EH (cell line): ENCODE measurements around the gene LENG1.
"Not testable (repeated sequence)": the region's sequence is repeated elsewhere in the genome, so short reads cannot be mapped to it uniquely, and the experiment has no call there.

Experiments used
- DNase-seq: peaks from one replicate; pipeline ENCODE4 v3.0.0-alpha.2; 2015; ENCODE audit warnings: low read depth

Gene LENG1

DNA sequence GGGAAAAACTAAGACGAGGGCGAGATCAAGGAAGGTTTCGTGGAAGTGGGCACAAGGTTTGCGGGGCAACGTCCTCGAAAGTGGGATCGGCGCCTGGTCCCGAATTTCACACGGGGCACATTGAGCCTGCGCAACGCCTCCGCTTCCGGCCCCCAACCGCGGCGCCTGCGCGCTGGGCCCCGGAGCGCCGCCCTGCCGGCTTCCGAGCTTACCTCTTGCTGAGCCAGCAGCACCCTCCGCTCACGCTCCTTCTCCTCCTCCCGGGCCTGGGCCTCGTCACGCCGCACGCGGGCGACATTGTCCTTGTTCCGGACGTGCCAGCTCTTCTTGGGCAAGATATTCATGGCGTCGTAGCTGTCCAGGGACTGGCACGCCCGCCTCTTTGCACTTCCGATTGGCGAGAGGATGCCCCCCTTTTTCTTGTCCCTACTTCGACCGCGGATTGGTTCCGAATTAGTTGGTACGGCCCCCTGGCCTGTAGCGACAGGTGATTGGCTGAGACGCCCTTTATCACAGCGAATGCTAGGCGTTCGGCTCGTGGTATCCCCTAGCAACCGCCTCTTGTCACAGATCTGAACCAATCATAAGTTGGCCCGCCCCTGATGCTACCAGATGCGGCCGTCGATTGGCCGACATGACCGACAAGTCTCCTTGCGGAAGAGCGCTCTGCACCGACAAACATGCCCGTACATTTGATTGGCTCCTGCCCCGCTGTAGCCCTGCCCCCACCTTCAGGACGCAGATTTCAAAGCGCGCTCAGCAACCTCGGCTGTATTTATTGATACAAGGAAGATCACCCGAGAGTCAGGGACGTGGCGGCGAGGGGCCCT is at the start of gene LENG1:
TSS of gene LENG1 (minus strand) at position 370 of the 830 bp plus-strand sequence. CDS start at position 344, 26 bp downstream.
- DNase-seq: peak; percentile 100

- no peak for DNase-seq
Measured at GRCh38 chr19:54208784-54209057, 49.2 kb upstream of the LENG1 start.

GRCh38 chr19:54207983-54208783 is 48.7 kb upstream of the LENG1 start:
- peak; percentile 58 for DNase-seq

DNA sequence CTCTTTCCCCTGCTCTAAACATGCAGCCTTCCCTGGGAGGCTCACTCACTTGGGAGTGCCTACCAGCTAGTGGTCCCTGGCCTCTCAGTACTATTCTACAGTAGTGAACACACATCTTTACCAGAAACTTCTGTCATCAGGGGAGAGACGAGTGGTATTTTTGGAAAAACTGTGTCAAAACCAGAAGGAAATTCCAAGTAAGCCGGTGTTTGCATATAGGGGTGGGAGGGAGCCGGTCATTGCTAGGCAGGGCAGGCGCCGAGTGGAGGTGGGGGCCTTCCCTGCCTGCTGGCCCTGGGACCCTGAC is 48.1 kb upstream of the LENG1 start:
- no peak for DNase-seq

- not testable (repeated sequence) for DNase-seq
Measured at GRCh38 chr19:54207193-54207592, 47.7 kb upstream of the LENG1 start.

DNA sequence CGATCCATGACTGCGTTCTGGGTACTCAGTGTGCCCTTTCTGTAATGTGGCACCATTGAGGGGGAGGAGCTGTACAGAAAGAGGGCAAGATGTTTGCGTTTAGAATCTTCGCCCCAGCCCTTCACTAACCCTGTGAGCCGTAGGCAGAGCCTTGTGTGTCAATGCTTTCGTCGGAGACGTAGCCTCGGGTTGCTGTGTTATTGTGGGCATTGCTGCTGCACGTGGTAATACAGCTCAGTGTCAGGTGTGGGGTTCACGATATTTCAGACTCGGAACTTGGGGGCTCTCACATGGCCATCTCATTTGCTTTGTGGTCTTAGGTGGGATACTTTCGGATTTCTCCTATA is 47.3 kb upstream of the LENG1 start:
- DNase-seq: no peak

DNA sequence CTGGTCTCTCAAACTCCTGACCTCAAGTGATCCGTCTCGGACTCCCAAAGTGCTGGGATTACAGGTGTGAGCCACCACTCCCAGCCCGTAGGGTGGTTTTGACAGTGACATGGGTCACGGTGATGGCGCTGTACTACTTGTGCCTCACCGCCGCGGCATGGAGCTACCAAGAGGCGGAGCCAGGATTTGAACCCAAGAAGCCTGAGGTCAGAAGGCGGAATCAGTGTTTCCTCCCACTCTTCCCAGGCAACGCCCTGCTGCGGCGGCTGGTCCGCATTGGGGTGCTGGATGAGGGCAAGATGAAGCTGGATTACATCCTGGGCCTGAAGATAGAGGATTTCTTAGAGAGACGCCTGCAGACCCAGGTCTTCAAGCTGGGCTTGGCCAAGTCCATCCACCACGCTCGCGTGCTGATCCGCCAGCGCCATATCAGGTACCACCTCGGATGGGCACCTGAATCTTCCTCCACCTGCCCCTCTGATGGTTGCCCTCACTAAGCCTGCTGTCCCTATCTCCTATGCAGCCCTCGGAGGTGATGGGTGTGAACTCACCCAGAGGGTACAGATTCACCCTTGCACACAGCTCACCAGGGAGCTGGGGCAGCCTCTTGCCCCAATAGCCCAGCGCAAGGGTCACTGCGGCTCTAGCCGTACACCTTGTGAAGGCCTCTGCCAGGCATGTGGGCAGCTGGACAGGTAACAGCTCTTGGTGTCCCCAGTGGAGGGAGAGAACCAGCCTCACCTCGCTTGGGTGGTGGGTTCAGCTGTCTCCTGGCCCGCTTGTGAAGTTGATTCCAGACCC is 46.7 kb upstream of the LENG1 start:
- DNase-seq: no peak

- no peak for DNase-seq
Measured at GRCh38 chr19:54204767-54205468, 45.4 kb upstream of the LENG1 start.

DNA sequence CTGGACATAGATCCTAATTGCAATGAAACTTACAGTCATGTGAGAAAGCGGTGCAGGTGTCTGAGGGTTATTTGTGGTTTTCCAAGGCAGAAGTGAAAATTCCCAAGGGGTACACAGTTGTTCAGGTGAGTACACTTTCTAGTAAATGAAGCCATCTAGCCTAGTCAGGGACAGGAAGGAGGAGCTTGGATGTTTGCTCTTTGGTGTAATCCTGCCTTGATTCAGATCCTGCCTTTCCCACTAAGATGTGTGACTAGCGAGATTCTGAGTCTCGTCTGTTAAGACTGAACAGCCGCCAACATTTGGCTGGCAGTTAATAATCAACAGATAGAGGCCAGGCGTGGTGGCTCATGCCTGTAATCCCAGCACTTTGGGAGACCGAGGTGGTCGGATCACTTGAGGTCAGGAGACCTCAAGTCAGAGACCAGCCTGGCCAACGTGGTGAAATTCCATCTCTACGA is 43.7 kb upstream of the LENG1 start:
- DNase-seq: no peak

- DNase-seq: no peak
Measured at GRCh38 chr19:54201980-54202379, 42.5 kb upstream of the LENG1 start.

DNA sequence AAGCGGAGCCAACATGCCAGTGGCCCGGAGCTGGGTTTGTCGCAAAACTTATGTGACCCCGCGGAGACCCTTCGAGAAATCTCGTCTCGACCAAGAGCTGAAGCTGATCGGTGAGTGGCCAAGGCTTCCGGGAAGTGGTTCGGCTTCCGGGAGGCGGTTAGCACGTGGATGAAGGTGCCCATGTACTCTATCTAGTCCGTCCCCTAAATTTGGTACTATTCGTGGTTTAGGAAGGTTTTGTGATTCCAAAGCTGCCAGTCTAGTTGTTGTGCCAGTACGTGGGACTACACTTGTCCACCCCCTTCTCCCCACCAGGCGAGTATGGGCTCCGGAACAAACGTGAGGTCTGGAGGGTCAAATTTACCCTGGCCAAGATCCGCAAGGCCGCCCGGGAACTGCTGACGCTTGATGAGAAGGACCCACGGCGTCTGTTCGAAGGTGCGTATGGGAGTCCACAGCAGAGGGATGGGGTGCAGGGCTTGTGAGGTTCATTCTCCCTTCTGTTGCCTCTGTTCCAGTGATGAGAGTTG is 41.7 kb upstream of the LENG1 start:
- DNase-seq: no peak

DNA sequence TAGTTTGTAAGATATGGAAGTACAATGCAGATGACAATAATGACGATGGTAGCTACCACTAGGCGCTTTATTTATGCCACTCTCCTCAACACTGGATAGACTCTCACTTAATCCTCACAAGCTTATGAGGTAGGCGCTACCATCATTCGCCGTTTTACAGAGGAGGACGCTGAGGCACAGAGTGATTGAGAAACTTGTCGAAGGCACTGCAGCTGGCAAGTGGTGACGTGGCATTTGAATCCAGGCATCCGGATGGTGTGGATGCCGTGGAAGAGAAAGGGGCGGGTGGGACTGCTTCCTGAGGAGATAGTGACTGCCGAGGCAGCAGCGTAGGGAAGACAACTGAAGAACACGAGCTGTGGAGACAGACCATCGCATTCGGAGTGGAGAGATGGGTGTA is 39.9 kb upstream of the LENG1 start:
- DNase-seq: no peak

GRCh38 chr19:54197121-54197520 is 37.6 kb upstream of the LENG1 start:
- DNase-seq: no peak

- no peak for DNase-seq
Measured at GRCh38 chr19:54196536-54196935, 37.0 kb upstream of the LENG1 start.

DNA sequence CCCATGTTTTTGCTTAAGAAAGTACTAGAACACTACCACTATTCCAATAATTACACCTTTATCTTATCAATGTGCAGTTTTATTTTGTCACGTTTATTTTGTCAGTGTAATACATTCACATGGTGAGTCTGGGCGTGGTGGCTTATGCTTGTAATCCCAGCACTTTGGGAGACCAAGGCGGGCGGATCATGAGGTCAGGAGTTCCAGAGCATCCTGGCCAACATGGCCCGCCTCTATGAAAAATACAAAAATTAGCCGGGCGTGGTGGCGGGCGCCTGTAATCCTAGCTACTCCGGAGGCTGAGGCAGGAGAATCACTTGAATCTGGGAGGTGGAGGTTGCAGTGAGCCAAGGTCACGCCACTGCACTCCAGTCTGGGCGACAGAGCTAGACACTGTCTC is 34.9 kb upstream of the LENG1 start:
- not testable (repeated sequence) for DNase-seq

GRCh38 chr19:54193011-54193410 is 33.5 kb upstream of the LENG1 start:
- DNase-seq: no peak

- no peak for DNase-seq
Measured at GRCh38 chr19:54191811-54192453, 32.4 kb upstream of the LENG1 start.

DNA sequence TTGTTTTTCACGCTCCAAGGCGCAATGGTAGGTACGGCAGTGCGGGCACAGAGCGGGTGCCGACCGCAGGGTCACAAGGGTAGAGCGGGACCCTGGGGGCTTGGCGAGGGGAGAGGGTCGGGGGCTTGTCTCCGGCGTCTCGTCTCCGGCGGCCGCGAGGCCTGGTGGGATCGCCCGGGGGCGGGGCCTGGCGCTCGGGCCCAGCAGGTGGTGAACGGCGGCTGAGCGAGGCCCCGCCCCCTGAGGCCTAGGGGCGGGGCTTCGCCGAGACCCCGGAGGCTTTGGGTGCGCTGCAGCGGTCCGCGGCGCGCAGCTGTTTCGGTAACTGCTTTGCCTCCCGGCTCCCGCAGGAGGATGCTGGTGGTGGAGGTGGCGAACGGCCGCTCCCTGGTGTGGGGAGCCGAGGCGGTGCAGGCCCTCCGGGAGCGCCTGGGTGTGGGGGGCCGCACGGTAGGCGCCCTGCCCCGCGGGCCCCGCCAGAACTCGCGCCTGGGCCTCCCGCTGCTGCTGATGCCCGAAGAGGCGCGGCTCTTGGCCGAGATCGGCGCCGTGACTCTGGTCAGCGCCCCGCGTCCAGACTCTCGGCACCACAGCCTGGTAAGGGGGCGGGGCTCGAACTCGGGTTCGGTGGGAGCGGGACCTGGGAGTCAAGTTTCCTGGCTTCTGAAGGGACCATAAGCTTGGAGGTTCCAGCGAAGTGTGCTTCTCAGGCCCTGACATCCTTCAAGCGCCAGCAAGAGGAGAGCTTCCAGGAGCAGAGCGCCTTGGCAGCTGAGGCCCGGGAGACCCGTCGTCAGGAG is 31.7 kb upstream of the LENG1 start, which contains the start of gene TSEN34:
TSS of gene TSEN34 (plus strand) at position 298 of the 800 bp plus-strand sequence. CDS start at position 355, 57 bp downstream.
- peak; percentile 88 for DNase-seq

DNA sequence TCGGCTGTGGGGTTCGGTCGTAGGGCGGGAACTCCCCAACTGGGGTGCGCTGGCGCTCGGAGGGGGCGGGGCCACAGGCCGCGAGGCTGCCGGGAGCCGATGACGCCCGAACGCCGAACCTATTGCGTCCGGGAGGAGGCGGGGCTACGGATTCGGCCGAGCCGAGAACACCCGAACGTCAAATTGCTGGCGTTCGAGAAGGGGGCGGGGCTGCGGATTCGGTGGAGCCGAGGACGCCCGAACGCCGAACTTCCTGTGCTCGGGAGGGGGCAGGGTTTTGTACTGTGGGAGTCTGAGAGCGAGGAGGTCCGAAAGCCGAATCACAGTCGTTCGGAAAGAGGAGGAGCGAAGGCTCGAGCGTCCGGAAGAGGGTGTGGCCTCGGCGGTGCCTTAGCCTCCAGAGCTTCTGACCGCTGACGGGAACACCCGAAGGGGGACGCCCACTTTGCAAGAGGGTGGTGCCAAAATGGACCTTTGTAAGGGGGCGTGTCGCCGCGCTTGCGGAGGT is 31.0 kb upstream of the LENG1 start:
- DNase-seq: peak; percentile 100
